Osteoblast (primary cell): ENCODE results near the gene ANKS6. TPM values are rescaled to one million over a fixed set of nuclear protein-coding genes. Genes with fewer than 3 reads are reported as not detected.

ENCODE experiments used
- DNase-seq: peaks from one replicate; pipeline ENCODE4 v3.0.0; 2011; ENCODE audit warnings: low spot score, mixed read lengths; ENCODE audit not compliant: insufficient read length; ENCODE audit errors: missing footprints
- H2AFZ ChIP-seq: 2 replicates; pipeline ENCODE4 v1.6.0; 2011; ENCODE audit warnings: mild to moderate bottlenecking, low read length
- H3K27ac ChIP-seq: 2 replicates; pipeline ENCODE4 v1.5.1; 2011; ENCODE audit warnings: mild to moderate bottlenecking, low read depth, low read length, moderate library complexity
- H3K27me3 ChIP-seq: 2 replicates; pipeline ENCODE4 v1.6.0; 2012; ENCODE audit warnings: mild to moderate bottlenecking, control low read depth, inconsistent platforms, low read length, moderate library complexity; ENCODE audit not compliant: insufficient read depth
- H3K36me3 ChIP-seq: 2 replicates; pipeline ENCODE4 v1.5.1; 2011; ENCODE audit warnings: mild to moderate bottlenecking, low read length, control low read depth, moderate library complexity; ENCODE audit not compliant: insufficient read depth
- H3K4me1 ChIP-seq: 2 replicates; pipeline ENCODE4 v1.5.1; 2011; ENCODE audit warnings: mild to moderate bottlenecking, low read length, control low read depth, moderate library complexity; ENCODE audit not compliant: insufficient read depth
- H3K4me2 ChIP-seq: 2 replicates; pipeline ENCODE4 v1.6.0; 2011; ENCODE audit warnings: mild to moderate bottlenecking, low read length; ENCODE audit not compliant: insufficient read depth
- H3K4me3 ChIP-seq: fragments of 200-600 bp; sonication (generic); 3 replicates; pipeline ENCODE4 v1.5.1; 2012; ENCODE audit warnings: mild to moderate bottlenecking, low read length, inconsistent platforms; ENCODE audit not compliant: insufficient read depth
- H3K79me2 ChIP-seq: 2 replicates; pipeline ENCODE4 v1.6.0; 2012; ENCODE audit warnings: mild to moderate bottlenecking, low read length, control low read depth, inconsistent platforms; ENCODE audit not compliant: insufficient read depth
- H3K9me3 ChIP-seq: 2 replicates; pipeline ENCODE4 v1.5.1; 2011; ENCODE audit warnings: low read depth, low read length, control low read depth
- H4K20me1 ChIP-seq: 2 replicates; pipeline ENCODE4 v1.6.0; 2012; ENCODE audit warnings: mild to moderate bottlenecking, low read length, control low read depth; ENCODE audit not compliant: insufficient read depth
- total RNA-seq: library from RNA; depleted of rRNA; stranded (reverse); fragments of >200 nt; gene quantifications from 2 replicates; pipeline ENCODE4 v1.2.3, GENCODE V29; 2012
- TF ChIP-seq, protein P1 (sequence below): IDR thresholded peaks from 2 replicates; pipeline ENCODE4 v1.5.1; 2011; ENCODE audit warnings: mild to moderate bottlenecking, low read depth, low read length, moderate library complexity; ENCODE audit errors: extremely low read depth

The ANKS6 gene
- total RNA-seq, 1 donor = 21.7 TPM

DNA sequence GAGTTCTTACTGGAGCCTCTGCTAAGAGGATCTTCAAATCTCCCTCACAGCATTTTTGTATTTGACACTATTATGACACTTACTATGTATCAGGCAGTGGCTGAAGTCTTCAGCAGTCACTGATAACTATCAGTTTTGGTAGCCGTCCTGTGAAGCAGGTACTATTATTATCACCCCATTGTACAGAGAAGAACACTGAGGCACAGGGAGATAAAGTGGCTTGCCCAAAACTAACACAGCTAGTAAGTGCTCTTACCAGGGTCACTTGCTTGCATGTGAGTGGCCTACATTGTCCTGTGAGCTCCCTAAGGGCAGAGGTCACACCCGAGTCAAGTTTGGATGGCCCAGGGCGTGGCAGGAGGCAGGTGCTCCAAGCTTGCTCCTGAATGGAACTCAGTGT lies 104.5 kb downstream of the ANKS6 start:
- Histone ChIP-seq H3K36me3 (no peaks in the 10 kb centered on the region), H3K79me2 (no peaks in the 10 kb centered on the region), H2AFZ (no peak overlapping the region), H3K4me1 (no peaks in the 10 kb centered on the region), H3K4me2 (no peak overlapping the region), H3K9me3 (no peaks in the 10 kb centered on the region), H3K27me3 (peaks cover 38% of the 10 kb centered on the region), H4K20me1 (no peaks in the 10 kb centered on the region), H3K4me3 (no peak overlapping the region), H3K27ac (no peak overlapping the region)
- TF ChIP-seq, protein P1, sequence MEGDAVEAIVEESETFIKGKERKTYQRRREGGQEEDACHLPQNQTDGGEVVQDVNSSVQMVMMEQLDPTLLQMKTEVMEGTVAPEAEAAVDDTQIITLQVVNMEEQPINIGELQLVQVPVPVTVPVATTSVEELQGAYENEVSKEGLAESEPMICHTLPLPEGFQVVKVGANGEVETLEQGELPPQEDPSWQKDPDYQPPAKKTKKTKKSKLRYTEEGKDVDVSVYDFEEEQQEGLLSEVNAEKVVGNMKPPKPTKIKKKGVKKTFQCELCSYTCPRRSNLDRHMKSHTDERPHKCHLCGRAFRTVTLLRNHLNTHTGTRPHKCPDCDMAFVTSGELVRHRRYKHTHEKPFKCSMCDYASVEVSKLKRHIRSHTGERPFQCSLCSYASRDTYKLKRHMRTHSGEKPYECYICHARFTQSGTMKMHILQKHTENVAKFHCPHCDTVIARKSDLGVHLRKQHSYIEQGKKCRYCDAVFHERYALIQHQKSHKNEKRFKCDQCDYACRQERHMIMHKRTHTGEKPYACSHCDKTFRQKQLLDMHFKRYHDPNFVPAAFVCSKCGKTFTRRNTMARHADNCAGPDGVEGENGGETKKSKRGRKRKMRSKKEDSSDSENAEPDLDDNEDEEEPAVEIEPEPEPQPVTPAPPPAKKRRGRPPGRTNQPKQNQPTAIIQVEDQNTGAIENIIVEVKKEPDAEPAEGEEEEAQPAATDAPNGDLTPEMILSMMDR = no peak
- DNase-seq = no peak

DNA sequence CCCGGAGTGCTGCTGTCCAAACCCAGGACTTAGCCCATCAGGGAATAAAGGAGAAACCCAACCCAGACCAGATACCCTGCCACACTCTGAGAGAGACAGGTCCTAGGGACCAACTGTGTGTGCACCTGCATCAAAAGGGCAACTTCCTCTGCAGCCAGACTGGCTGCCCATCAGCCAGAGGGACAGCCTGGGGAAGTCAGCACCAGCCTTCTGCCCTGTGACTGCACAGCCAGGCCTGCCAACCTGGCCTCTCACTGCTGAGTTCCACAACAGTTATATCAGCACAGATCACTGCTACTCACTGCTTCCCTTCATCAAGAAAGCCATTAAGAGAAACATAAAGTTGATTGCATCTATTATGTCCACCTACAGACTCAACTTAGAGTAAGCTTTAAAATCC lies 105.7 kb downstream of the ANKS6 start:
- no peak overlapping the region for H3K27ac ChIP-seq
- no peaks in the 10 kb centered on the region for H3K36me3 ChIP-seq
- TF ChIP-seq, protein P1 = no peak
- no peaks in the 10 kb centered on the region for H3K79me2 ChIP-seq
- no peak overlapping the region for H2AFZ ChIP-seq
- H3K27me3 ChIP-seq = peaks cover 31% of the 10 kb centered on the region
- H3K9me3 ChIP-seq = no peaks in the 10 kb centered on the region
- no peak for DNase-seq
- no peaks in the 10 kb centered on the region for H3K4me1 ChIP-seq
- no peaks in the 10 kb centered on the region for H4K20me1 ChIP-seq
- H3K4me3 ChIP-seq = no peak overlapping the region
- no peak overlapping the region for H3K4me2 ChIP-seq

DNA sequence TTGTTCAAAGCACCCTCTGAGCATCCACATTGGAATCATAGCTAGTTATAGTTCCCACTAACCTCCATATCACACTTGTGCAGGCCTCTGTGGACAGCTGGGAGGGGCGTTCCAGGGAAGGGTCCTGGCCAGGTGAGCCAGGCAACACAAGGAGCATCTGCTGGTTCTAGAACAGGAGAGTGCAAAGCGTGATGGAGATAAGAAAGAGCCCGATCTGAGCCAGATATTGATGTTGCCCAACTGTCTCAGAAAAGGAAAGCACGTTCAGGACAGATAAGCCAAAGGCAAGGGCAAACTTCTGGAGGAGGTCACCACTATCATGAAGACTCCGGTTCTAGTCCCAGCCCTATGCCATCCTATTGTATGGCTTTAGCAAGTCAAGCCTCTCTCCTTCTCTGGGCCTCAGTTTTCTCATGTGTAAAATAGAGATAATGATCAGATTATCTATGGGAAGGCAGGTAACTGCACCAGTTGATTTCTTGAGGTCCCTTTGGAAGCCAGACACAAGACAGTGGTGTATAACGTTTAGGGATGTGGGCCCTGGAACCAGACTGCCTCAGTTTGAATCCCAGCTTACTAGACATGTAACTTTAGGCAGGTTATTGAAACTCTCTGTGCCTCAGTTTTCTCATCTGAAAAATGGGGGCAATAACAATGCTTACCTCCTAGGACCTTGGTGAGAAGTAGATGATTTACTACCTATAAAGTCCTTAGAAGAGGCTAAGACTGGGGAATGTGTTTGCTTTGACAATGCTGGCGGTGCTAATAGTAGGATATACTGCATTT lies 107.5 kb downstream of the ANKS6 start:
- Histone ChIP-seq H3K4me1 (no peaks in the 10 kb centered on the region), H2AFZ (no peak overlapping the region), H3K4me3 (no peak overlapping the region), H3K36me3 (no peaks in the 10 kb centered on the region), H4K20me1 (no peaks in the 10 kb centered on the region), H3K79me2 (no peaks in the 10 kb centered on the region), H3K27ac (no peak overlapping the region), H3K9me3 (no peaks in the 10 kb centered on the region), H3K27me3 (peaks cover 21% of the 10 kb centered on the region), H3K4me2 (no peak overlapping the region)
- TF ChIP-seq, protein P1 = no peak
- DNase-seq = no peak

DNA sequence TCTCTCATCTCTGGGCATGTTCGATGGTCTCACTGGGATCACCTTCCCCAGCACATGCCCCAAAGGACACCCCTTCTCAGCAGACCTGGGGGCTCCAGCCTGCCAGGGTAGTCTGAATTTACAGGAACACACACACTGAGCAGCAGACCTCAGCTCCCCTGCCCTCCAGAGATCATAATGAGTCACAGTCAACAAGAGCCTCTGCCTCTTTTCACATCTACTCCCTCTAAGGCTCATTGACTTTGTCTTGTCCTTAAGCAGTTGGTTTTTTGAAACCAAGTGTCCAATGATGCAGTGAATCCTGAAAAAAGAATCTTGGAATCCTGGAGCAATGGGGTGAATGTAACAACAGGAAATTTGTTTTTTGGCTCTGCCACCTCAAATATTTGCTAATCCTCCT lies 108.4 kb downstream of the ANKS6 start:
- Histone ChIP-seq H2AFZ (no peak overlapping the region), H3K9me3 (no peaks in the 10 kb centered on the region), H3K27me3 (peaks cover 20% of the 10 kb centered on the region), H3K4me2 (no peak overlapping the region), H3K36me3 (no peaks in the 10 kb centered on the region), H3K4me3 (no peak overlapping the region), H3K27ac (no peak overlapping the region), H3K4me1 (no peaks in the 10 kb centered on the region), H3K79me2 (no peaks in the 10 kb centered on the region), H4K20me1 (no peaks in the 10 kb centered on the region)
- TF ChIP-seq, protein P1 = no peak
- no peak for DNase-seq
